SW 1271 (cell line): ENCODE measurements around the gene SPATA12.
"Not testable (repeated sequence)": the region's sequence is repeated elsewhere in the genome, so short reads cannot be mapped to it uniquely, and the experiment has no call there.

Experiments
- DNase-seq, 2 experiments: peaks; one replicate each; lab custom pipeline; 2025; lab: John Stamatoyannopoulos, UW

The SPATA12 gene

DNA sequence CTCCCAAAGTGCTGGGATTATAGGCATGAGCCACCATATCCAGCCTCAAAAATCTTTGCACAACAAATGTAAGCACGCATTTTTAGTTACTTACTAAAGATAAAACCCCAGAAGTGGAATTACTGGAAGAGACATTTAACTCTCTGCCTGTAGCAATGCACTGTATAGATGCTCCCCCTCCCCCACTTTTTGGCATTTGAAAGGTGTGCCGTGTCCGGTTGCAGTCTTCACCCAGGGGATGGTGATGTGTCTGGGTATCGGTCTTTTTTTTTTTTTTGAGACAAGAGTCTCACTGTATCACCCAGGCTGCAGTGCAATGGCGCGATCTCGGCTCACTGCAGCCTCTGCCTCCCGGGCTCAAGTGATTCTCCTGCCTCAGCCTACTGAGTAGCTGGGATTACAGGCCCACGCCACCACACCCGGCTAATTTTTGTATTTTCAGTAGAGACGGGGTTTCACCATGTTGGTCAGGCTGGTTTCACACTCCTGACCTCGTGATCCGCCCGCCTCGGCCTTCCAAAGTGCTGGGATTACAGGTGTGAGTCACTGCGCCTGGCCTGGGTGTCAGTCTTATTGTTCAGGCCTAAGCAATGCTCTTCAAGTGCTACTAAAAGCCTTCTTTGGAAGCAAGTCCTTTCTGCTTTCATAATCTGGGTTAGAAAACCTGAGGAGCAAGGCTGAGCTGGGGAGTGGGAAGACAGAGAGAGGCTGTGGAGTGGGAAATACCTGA is 23.0 kb downstream of the SPATA12 start:
- DNase-seq = not testable (repeated sequence)

DNA sequence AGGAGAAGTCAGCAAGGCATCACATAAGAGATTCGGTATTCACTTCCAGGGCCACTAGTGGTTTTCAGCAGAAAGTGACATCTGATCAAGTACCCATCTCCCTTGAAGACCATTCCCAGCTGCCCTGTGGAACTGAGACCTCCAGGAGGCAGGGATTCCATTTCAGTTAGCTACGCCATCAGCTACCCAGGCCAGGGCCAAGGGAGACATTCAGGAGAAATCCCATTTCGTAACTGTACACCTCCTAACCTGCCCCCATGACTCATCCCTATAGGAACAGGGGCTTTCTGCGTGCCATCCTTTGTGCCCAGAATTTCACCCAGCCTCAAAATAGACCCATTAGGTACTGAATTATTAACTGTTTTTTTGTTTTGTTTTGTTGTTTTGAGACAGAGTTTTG is 24.7 kb downstream of the SPATA12 start:
- DNase-seq = no peak

DNA sequence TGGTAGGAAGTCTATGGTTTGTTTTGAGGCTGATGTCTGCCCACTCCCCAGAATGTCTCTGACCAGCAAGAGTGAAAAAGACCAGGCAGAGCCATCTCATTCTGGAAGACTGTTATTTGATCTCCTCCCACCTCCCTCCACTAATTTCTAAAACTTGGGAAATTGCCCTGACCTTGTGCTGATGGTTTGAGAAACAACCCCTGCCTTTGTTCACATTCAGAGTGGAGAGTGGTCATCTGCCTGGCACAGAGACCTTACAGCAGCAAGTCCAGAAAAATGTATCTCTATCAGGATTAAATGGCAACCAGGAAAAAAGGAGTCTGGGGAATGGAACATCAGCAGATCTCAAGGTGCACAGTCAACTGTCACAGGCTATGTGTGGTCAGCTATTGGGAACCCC is 25.7 kb downstream of the SPATA12 start:
- DNase-seq = no peak

DNA sequence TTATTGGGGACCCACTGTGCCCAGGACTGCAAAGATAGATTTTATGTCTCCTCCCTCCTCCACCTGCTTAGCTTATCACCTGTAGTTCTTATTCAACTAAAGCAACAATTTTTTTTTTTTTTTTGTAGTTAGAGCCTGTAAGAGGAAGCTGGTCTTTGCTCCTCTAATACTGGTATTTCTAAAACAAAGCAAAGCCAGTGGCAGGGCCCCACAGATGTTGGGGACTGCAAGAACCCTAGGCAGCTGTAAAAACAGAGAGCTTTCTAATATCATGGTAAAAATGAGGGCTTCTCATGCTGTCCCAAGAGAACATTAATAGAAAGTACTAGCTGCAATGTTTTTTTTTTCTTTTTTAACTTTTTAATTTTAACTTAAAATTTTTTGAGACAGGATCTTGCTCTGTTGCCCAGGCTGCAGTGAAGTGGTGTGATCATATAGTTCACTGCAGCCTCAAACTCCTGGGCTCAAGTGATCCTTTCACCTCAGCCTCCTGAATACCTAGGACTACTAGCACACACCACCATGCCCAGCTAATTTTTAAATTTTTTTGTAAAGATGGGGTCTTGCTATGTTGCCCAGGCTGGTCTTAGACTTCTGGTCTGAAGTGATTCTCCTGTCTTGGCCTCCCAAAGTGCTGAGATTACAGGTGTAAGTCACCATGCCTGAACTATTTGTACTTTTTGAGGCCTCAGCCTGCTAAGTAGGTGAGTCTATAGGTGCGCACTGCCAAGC is 27.1 kb downstream of the SPATA12 start:
- DNase-seq = no peak

DNA sequence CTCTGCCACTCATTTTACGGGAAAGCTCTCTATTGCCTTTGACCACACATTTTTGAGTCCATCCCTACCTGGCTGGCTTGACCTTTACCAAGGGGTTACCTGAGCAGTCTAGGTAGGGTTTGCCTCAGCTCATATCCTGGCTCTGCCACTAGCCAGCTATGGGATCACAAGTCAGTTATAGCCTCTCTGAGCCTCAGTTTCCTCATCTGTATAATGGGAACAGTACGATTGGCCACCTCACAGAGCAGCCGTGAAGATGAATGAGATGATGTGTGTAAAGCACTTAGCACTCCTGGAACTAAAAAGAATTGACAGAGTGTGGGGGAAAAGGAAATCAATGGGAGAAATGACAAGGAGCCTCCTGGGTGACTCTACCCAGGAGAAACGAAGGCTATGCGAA is 28.0 kb downstream of the SPATA12 start:
- no peak for DNase-seq

DNA sequence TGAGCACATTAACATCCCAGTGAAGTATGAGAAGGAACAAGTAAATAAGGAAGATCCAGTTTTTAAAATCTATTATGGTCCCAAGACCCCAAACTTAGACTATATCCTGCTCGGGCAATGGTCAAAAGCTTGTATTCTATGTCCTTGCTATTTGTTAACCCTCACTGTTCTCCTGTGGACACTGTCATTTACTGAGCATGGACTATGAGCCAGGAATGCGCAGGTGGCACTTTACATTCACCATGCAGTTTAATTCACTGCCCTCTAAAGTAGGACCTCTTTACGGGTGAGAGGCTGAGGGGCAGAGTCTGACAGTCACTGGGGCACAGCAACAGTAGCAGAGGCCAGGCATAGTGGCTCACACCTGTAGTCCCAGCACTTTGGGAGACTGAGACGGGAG is 28.6 kb downstream of the SPATA12 start:
- DNase-seq = no peak

DNA sequence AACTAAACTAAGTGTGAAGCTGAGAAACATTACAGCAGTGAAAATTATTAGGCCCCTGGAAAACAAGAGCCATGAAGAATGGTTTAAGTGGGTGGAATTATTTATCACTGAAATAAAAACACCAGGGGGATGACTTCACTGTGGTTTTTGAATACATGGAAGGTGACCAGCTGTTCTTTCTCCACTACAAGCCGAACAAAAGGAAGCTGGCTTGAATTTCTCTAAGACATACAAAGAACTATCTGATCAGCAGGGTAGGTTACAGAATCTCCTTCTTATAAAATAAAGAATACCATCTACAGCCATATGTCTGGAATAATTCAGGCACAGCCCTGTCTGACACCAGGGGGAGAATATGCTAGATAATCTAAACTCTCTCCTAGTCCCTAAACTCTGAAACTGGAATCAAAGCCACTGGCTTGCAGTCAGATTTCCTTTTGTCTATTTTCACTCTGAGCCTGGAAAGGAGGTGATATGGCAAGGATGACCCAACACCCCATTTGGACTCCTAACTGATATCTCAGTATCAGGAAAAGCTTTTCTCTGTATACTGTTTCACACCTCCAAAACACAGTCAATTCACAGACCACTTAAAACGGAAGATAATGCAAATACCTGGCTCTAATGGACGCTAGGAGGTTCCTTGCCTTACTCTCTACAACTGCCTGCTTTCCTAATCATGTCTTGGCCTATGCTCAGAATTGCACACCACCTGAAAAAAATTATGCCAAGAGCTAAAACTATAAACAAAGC is 31.2 kb downstream of the SPATA12 start:
- DNase-seq = no peak

DNA sequence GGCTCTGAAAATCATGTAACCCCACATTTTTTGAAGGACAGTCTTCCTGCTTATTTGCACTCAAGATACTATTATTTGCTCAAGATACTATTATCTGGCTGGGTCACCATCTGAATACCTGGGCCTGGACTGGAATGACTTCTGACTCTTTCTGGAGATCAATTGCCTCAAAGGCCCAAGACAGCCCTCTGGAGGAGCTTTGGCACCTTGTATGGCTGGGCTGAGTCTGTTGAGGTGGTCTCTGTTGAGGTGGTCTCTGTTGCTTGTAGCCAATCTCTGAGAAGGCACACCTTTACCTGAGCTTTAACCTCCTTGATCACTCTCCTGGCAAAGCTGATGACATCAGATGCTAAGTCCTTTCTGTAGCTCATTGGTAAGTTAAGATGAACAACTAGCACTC is 33.0 kb downstream of the SPATA12 start:
- DNase-seq = no peak

DNA sequence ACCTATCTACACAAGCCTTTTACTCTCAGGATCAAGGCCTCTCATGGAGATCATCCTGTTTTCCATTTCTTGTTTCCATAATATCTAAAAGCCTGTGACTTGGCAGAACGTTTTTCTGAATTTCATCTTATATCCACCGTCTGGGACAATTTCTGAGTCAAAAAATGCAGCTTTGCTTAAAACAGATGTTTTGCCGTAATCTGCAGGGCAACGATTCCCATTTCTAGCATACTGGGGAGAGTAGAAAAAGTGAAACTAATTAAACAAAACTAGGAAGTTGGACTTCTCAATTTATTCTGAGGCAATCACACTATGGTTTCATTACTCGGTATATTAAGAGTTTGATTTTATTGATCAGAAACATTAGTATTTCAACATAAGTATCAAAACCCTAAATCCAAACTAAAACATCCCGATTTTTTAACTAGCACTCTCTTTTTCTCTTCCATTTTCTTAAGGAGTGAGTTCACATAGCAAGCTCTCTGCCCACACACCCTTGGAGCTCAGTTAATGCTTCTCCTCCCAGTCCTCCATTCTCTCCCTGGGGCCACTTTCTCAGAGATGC is 33.6 kb downstream of the SPATA12 start:
- DNase-seq = no peak

DNA sequence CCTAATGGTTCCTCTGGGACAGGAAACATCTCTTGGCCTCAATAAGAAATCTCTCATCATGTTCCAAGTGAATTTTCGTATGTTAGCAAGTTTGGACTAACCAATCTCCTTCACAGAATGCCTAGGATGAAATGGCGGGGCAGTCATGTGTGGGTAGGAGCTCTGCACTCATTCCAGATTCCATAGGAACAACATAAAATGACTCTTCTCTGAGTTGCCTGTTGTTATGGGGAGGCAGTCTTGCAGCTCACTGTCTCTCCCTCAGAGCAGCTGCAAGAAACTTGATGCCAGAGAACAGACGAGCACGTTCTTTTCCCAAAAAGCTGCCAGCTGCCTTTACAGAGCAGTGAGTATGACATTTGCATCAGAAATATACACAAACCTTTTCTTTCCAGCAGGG is 34.1 kb downstream of the SPATA12 start:
- no peak for DNase-seq

DNA sequence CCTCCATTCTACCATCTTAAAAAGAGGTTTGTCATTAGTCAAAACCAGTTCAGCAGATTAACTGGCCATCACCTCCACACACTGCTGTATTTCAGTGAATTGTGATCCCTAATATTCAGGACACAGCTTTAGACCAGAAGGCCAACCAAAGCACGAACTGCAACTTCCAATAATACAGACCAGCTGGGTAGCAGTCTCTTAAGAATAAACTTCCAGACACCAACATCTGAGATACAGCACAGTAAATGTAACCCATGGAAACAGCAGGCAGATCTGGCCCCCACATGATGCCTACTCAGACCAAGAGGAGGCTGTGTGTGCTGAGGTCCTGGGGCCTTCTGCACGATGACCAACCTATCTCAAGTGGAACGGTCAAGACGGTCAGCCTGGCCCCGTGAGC is 34.9 kb downstream of the SPATA12 start:
- no peak for DNase-seq

DNA sequence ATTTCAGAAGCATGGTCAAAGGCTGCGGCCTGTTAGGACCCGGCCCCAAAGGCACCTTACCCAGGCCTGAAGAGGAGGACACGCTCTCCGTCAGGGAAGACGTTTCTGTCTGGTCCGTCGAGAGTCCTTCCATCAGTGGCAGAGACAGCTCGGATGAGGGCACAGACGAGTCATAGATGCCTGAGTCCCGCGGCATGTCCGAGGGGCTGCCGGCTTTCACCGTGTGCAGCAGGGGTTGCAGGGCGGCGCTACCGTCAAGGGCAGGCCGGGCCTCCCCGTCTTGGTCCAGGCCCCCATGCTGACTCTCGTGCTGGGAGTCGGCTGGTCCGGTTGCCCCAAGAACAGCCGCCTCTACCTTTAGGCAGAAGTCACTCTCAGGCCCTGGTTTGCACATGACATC is 37.1 kb downstream of the SPATA12 start:
- no peak for DNase-seq

DNA sequence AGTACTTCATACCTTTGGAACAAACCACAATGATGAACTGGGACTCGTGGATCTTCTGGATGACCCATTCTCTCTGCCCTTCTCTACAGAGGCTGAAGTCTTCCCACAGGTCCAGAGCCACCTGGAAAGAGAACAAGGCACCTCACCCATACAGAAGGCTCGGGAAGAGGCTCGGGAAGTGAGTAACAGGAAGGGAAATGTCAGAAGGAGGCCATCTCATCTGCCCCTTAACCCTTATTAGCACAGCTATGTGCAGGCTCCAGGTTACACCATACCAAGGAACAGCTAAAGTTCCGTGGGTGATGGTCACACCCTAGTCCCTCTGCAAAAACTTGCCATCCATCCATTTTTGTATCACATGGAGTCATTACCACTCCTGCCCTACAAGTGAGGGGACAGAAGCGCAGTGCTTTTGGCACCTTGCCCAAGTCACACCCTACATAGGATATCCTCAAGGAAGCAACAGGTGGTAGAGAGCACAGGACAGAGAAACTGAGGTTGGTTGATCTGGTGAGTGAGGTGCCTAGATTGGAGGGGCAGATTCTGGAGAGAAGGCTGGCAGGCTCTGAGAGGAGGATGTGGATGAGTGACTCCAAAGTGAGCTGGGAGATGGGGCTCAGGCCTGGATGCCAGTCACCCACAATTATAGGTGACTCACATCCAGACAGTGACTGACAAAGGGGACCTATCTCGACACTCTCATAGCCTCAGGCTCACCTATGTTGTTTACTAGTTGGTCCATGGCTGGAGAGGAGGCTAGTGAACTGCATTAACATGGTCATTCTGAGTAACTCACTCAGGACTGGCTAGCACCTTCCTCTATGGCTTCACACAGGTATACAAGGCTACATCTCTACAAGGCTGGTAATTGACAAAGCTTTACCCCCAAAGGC is 38.2 kb downstream of the SPATA12 start:
- DNase-seq = no peak

DNA sequence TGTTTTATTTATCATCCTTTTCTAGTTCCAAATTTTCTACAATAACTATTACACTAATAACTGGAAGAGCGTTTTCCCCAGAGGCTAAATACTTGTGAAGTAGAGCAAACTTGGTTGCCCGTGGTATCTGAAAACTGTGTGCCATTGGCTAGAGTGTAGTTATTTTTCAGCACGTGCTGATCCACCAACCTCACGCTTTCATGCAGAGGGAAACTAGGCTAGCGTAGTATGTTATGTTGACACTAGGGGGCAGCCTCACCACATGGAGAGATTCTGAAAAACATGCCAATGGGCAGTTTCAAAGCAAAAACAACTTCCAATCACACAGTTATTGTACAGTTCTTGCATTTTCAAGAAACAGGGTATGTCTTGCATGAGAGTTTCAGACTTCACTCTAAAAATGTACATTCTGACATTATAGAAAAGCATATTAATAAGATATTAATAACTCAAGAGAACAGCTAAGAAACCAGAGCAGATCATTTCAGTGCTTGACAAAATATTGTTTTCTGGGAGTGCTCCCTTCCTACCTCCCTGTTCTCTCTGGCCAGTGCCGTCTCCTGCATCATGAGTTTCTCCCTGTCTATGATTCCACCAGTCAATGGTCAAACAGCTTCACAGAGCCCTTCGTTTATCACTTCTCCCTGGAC is 39.7 kb downstream of the SPATA12 start:
- DNase-seq = peak; percentile 7 to 41

DNA sequence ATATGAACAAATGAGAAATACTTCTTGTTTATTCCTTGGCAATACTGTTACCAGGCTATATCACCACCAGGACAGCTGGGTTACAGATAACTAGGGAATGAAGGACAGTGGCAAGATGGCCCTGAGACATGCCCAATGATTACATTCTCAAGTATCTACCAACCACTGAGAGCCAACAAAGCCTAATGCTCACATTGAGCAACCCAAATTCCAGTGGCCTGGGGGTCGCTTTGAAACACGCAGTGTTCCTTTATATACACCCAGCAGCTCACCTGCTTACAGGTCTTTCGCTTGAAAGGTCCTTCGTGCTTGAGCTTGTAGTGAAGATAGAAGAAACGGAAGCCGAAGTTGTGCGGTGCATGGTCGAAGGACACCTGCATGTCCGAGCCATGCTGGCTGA is 45.1 kb downstream of the SPATA12 start:
- no peak for DNase-seq

DNA sequence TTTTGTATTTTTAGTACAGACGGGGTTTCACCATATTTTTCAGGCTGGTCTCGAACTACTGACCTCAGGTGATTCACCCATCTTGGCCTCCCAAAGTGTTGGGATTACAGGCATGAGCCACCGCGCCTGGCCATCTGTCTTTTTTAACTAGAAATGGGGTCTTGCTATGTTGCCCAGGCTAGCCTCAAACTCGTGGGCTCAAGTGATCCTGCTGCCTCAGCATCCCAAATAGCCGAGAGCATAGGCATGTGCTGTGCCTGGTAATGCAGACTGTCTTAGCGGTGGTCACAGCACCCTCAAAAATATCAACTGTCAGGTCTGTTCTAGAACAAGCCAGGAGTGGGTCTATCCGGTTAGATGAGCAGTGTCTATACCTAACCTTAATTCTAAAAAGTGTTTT is 48.2 kb downstream of the SPATA12 start:
- no peak for DNase-seq

DNA sequence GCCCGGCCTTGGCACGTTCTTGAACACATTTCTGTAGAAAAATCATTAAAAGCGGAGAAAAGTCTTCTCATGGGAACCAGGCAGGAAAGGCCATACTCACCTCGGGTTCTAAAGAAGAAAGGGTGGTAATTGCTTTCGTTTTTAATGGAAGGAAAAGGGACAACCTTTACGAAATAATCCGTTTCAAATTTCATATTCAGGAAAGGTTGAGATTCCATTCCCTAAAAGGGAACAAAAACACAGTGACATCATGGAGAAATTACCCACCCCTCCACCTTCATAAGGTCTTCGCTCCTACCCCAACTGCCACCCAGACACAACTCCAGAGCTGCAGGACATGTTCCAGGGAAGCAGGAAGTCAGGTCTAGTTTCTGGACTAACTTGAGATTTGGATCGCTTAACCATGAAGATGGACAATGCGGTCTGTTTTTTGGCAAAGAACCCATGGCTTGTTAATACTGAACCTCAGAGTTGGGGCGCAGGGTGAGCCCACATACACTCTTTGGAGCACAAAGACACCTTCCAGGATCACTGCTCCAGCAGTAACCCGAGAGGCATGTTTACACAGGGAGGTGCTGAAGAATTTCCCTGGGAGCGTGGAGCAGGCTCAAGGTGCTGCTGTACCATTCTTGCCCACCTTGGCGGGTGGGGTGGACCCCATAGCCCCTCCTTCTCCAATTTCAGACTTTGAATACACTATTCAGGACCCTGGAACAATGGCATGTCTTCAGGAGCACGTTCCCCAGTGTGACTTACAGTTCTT is 49.2 kb downstream of the SPATA12 start:
- no peak for DNase-seq

DNA sequence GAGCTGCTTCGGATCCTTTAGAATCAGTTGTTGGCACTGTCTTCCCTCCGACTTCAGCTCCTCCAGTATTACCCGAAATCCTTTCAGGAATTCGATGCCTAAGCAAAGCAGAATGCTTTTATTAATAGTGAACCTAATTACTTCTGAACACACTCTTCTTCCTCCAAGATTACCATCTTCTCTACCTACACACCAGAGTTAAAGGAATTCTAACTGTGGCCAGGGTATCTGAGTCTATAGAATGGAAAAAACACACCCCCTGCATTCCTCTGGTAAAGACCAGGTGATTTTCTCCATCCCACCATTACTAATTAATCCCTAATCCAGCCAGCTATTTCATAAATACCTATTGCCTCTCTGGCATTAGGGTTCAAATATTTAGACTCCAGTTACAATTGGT is 49.8 kb downstream of the SPATA12 start:
- DNase-seq = no peak

DNA sequence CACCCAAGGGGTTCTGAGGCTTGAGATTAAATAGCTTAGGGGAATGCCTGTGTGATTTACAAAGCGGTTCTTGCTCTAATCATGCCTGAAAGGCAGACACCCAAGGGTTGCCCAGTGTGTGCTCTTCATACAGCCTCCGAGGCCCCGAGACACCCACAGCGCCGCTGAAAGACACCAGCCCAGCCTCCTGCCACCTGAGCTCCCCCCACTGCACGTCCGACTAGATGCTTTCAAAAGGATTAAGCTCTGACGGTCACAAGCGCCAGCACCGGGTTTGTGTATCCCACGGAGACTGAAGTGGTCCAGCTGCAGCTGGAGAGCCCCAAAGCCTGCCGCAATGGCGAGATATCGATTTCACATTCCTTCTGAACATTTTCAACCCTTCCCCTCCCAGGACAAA is 50.3 kb downstream of the SPATA12 start:
- DNase-seq = no peak

DNA sequence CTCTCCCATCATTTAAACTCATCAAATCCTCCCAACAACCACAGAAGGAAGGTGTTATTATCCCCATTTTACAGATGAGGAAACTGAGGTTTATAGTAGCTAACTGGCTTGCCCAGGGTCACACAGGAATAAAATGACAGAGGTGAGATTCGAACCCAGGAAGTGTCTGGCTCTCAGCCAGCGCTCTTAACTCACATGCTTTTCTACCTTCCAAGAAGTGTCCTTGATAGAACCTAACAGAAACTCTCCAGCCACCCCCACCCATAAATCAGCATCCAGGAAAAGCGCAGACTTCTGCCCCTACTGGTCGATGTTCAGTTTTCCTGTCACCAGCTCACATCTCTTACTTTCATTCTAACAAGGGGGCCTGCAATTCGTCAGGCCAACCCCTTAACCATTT is 51.7 kb downstream of the SPATA12 start:
- DNase-seq = no peak
